PFSK-1 (cell line): Measurements from ENCODE around the gene EEF1AKMT3.

Experiments
- FOXP2 ChIP-seq: optimal IDR thresholded peaks from 2 replicates; pipeline ENCODE3; 2011; ENCODE audit warnings: borderline replicate concordance, control low read depth, inconsistent platforms; ENCODE audit not compliant: insufficient read depth; ENCODE audit errors: extremely low read length, extremely low read depth
- POLR2AphosphoS5 ChIP-seq: IDR thresholded peaks from 2 replicates; pipeline ENCODE4 v1.6.1; 2012; ENCODE audit warnings: low read depth, mild to moderate bottlenecking, control low read depth, low read length, moderate library complexity
- TAF1 ChIP-seq: IDR thresholded peaks from 2 replicates; pipeline ENCODE4 v1.6.1; 2012; ENCODE audit warnings: low read length, control low read depth, borderline replicate concordance; ENCODE audit not compliant: insufficient read depth
- TF ChIP-seq, protein P1 (sequence below), 2 experiments: IDR thresholded peaks; 2 replicates each; pipeline versions ENCODE4 v1.6.1 to v1.8.0; 2011 to 2012; ENCODE audit warnings: low read depth in 2 of 2, low read length in 2 of 2, control low read depth in 1 of 2, inconsistent platforms in 1 of 2, mild to moderate bottlenecking in 1 of 2, moderate library complexity in 1 of 2; ENCODE audit not compliant: insufficient read depth in 1 of 2

- TF ChIP-seq FOXP2 (no peak), TAF1 (no peak), POLR2AphosphoS5 (no peak)
- TF ChIP-seq, protein P1, sequence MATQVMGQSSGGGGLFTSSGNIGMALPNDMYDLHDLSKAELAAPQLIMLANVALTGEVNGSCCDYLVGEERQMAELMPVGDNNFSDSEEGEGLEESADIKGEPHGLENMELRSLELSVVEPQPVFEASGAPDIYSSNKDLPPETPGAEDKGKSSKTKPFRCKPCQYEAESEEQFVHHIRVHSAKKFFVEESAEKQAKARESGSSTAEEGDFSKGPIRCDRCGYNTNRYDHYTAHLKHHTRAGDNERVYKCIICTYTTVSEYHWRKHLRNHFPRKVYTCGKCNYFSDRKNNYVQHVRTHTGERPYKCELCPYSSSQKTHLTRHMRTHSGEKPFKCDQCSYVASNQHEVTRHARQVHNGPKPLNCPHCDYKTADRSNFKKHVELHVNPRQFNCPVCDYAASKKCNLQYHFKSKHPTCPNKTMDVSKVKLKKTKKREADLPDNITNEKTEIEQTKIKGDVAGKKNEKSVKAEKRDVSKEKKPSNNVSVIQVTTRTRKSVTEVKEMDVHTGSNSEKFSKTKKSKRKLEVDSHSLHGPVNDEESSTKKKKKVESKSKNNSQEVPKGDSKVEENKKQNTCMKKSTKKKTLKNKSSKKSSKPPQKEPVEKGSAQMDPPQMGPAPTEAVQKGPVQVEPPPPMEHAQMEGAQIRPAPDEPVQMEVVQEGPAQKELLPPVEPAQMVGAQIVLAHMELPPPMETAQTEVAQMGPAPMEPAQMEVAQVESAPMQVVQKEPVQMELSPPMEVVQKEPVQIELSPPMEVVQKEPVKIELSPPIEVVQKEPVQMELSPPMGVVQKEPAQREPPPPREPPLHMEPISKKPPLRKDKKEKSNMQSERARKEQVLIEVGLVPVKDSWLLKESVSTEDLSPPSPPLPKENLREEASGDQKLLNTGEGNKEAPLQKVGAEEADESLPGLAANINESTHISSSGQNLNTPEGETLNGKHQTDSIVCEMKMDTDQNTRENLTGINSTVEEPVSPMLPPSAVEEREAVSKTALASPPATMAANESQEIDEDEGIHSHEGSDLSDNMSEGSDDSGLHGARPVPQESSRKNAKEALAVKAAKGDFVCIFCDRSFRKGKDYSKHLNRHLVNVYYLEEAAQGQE (IDR thresholded peaks at IDR 0.05; ENCODE audit: insufficient read depth in 1 of 2, low read depth in 2 of 2, low read length in 2 of 2): peak; percentile 69 to 84
Measured at GRCh38 chr12:57727758-57728395, 44.5 kb upstream of the EEF1AKMT3 start.
